Naive thymus-derived CD4-positive, alpha-beta T cell (primary cell): ENCODE data around the gene KIAA1671. TPM values are rescaled to one million over a fixed set of nuclear protein-coding genes. Genes with fewer than 3 reads are reported as not detected.
"Not testable (repeated sequence)": the region's sequence is repeated elsewhere in the genome, so short reads cannot be mapped to it uniquely, and the experiment has no call there.

Experiments used
- ATAC-seq: fragments of 150-1000 bp; cut with Tn5 transposase; 2 replicates; pipeline ENCODE4 v1.10.0; 2021; ENCODE audit warnings: mild to moderate bottlenecking, moderate library complexity
- CTCF ChIA-PET: fragments of 350-600 bp; sonication (Branson Sonifier 250); formaldehyde crosslinking; loops from one replicate; lab custom pipeline; 2021; ENCODE audit warnings: antibody characterized with exemption; lab: Charles Lee
- POLR2A ChIA-PET: fragments of 350-600 bp; sonication (Branson Sonifier 250); formaldehyde crosslinking; loops from one replicate; lab custom pipeline; 2021; ENCODE audit warnings: antibody characterized with exemption, inconsistent platforms; lab: Charles Lee
- DNase-seq, 9 donors: peaks; one replicate each; pipeline versions ENCODE4 v3.0.0 to v3.0.0-alpha.2; 2020 to 2022; ENCODE audit warnings: mixed read lengths in 1 of 9
- H3K27ac ChIP-seq: one replicate; pipeline ENCODE4 v1.7.0; 2013; ENCODE audit warnings: mild to moderate bottlenecking, low read depth, low read length, moderate library complexity
- H3K27me3 ChIP-seq, 2 donors: one replicate each; pipeline ENCODE4 v1.7.0; 2013; ENCODE audit warnings: low read length in 2 of 2, mild to moderate bottlenecking in 2 of 2, moderate library complexity in 2 of 2; ENCODE audit not compliant: control insufficient read depth in 2 of 2, insufficient read depth in 2 of 2
- H3K36me3 ChIP-seq, 3 experiments: 1 replicate in 2 of 3; 2 replicates in 1 of 3; pipeline ENCODE4 v1.7.0; 2013; ENCODE audit warnings: low read length in 3 of 3, mild to moderate bottlenecking in 3 of 3, moderate library complexity in 1 of 3; ENCODE audit not compliant: insufficient read depth in 3 of 3, control insufficient read depth in 2 of 3
- H3K4me1 ChIP-seq, 2 donors: one replicate each; pipeline ENCODE4 v1.7.0; 2013; ENCODE audit warnings: low read length in 2 of 2, mild to moderate bottlenecking in 2 of 2, moderate library complexity in 1 of 2; ENCODE audit not compliant: control insufficient read depth in 2 of 2, insufficient read depth in 2 of 2
- H3K4me3 ChIP-seq: 2 replicates; pipeline ENCODE4 v1.7.0; 2013; ENCODE audit warnings: mild to moderate bottlenecking, low read length
- H3K9me3 ChIP-seq, 3 experiments: 1 replicate in 2 of 3; 2 replicates in 1 of 3; pipeline ENCODE4 v1.7.0; 2013; ENCODE audit warnings: low read length in 3 of 3; ENCODE audit not compliant: control insufficient read depth in 2 of 3
- H3K27ac Mint-ChIP-seq, 9 donors: one replicate each; pipeline ENCODE4 v1.8.0; 2020 to 2022; ENCODE audit warnings: mixed read lengths in 9 of 9, mild to moderate bottlenecking in 8 of 9, moderate library complexity in 5 of 9, inconsistent platforms in 2 of 9
- H3K27me3 Mint-ChIP-seq, 5 donors: one replicate each; pipeline ENCODE4 v1.8.0; 2021 to 2022; ENCODE audit warnings: mixed read lengths in 5 of 5, mild to moderate bottlenecking in 1 of 5
- H3K36me3 Mint-ChIP-seq, 5 donors: one replicate each; pipeline ENCODE4 v1.8.0; 2020 to 2022; ENCODE audit warnings: mixed read lengths in 5 of 5, mild to moderate bottlenecking in 3 of 5, inconsistent platforms in 1 of 5
- H3K4me1 Mint-ChIP-seq, 7 donors: one replicate each; pipeline ENCODE4 v1.8.0; 2020 to 2022; ENCODE audit warnings: mixed read lengths in 7 of 7, mild to moderate bottlenecking in 3 of 7, inconsistent platforms in 1 of 7
- H3K4me3 Mint-ChIP-seq, 10 donors: one replicate each; pipeline ENCODE4 v1.8.0; 2020 to 2022; ENCODE audit warnings: mild to moderate bottlenecking in 10 of 10, mixed read lengths in 10 of 10, moderate library complexity in 6 of 10, inconsistent platforms in 2 of 10
- H3K9me3 Mint-ChIP-seq, 11 donors: one replicate each; pipeline ENCODE4 v1.8.0; 2020 to 2022; ENCODE audit warnings: mixed read lengths in 11 of 11, mild to moderate bottlenecking in 4 of 11, inconsistent platforms in 1 of 11, moderate library complexity in 1 of 11
- intact Hi-C, 2 donors: fragments of 100-400 bp; cut with micrococcal nuclease; formaldehyde crosslinking; loops; one replicate each; pipeline ENCODE4 v1.15.1; 2023
- polyA plus RNA-seq, 2 donors: library from polyadenylated mRNA; unstranded; fragments of 300-500 nt; fragmentation: Illumina TruSeq; gene quantifications; one replicate each; pipeline ENCODE4 v1.2.3, GENCODE V29; 2021
- total RNA-seq, 6 experiments: library from RNA in 5 of 6; stranded (reverse) in 5 of 6; gene quantifications; 1 replicate in 5 of 6; 2 replicates in 1 of 6; pipeline ENCODE4 v1.2.3 and lab custom pipeline; 2021 to 2026

Gene KIAA1671
- total and polyA plus RNA-seq, 7 experiments from 2014 or later, result 0.47 to 19.0 (median 4.2) TPM

DNA sequence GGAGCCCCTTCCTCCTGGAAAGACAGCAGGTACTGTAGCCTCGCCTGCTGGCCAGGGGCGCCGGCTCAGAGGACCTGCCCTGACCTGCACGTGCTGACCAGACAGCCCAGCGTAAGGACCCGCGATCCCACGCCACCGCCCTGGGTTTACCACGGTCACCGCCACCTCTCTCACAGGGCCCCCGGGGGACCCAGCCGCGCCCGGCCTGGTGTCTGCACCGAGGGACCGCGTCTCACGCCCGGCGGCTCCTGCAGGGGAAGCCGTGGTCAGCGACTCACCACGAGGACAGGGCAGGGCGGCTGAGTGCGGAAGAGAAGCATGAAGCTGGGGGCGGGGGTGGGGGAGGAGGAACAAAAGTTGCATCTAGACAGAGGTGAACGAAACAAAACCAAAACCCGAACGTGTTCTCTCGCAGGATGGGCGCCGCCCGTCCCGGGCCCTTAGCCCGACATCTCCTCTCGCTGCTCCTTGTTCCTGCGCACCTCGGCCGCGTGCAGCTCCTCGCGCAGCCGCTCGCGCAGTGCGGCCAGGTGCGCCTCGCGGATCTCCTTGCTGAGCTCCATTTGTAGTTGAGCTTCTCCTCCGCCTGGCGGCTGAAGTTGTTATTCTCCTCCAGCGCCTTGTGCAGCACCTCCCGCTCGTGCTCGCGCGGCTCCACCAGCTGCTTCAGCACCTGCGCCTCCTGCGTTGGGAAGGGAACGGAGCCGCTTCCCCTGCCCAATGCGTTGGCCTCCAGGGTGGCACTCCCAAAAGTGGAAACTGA lies 226.5 kb downstream of the KIAA1671 start:
- H3K9me3 Mint-ChIP-seq, H3K4me1 Mint-ChIP-seq, H3K9me3 ChIP-seq, CTCF ChIA-PET, H3K4me3 ChIP-seq, H3K27ac ChIP-seq, intact Hi-C loops, H3K4me3 Mint-ChIP-seq, H3K4me1 ChIP-seq, H3K27me3 ChIP-seq, H3K27me3 Mint-ChIP-seq, H3K27ac Mint-ChIP-seq, POLR2A ChIA-PET, DNase-seq: not testable (repeated sequence)
- peaks cover 7 to 51% (median 28%) of the 10 kb centered on the region in 5 donors for H3K36me3 Mint-ChIP-seq
- peaks cover 0 to 23% (median 0%) of the 10 kb centered on the region in 3 experiments for H3K36me3 ChIP-seq
- peak; percentile 75 for ATAC-seq

DNA sequence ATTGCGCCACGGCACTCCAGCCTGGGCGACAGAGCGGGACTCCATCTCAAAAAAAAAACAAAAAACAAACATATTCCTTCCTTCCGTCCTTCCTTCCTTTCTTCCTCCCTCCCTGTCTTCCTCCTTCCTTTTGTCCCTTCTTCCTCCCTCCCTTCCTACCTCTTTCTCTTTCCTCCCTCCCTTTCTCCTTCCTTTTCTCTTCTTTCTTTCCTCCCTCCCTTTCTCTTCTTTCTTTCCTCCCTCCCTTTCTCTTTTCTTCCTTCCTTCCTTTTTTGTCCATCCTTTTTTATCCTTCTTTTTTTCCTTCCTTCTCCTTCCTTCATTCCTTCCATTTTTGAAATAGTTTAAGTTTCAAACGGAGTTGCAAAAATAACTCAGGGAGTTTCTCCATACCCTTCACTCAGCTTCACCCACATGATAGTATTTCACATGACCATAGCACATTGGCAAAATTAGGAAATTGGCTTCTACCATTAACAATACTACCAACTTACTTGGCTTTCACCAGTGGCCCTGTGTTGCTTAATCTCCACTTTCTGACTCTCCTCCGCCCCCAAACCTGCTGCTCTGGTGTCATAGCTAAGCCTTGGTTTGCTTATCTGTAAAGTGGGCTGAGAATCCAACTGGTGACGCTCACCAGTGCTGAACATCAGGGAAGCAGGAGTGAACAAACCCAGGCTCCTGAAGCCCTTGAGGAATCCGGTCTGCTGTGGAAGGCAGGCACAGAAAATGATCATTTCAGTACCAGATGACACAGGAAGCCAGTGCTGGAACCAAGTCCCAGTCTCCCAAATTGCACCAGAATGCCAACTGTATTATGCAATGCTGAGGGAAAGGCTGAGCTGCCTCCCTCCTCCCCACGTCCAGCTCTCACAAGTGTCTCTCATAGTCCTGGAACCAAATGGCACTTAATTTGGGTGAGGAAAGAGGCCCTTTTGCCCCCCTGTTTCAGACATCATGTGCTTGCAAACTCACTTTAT lies 229.9 kb downstream of the KIAA1671 start:
- no peaks in the 10 kb centered on the region for H3K4me1 Mint-ChIP-seq
- H3K27me3 Mint-ChIP-seq, result no peaks in the 10 kb centered on the region
- ChIA-PET POLR2A (no interaction called here), CTCF (no interaction called here)
- peaks cover 0 to 7% (median 0%) of the 10 kb centered on the region in 3 experiments for H3K36me3 ChIP-seq
- H3K36me3 Mint-ChIP-seq, result peaks cover 4 to 48% (median 20%) of the 10 kb centered on the region in 5 donors
- H3K9me3 Mint-ChIP-seq, result peaks cover 0 to 8% (median 3%) of the 10 kb centered on the region in 11 donors
- no peak overlapping the region for H3K4me3 Mint-ChIP-seq
- peaks cover 0 to 6% (median 0%) of the 10 kb centered on the region in 3 experiments for H3K9me3 ChIP-seq
- DNase-seq (no peak), ATAC-seq (no peak)
- no peak overlapping the region for H3K27ac ChIP-seq
- no peak overlapping the region for H3K4me3 ChIP-seq
- H3K27ac Mint-ChIP-seq, result no peak overlapping the region
- no peaks in the 10 kb centered on the region for H3K4me1 ChIP-seq
- no peaks in the 10 kb centered on the region for H3K27me3 ChIP-seq
- intact Hi-C loops, result no loop called here

DNA sequence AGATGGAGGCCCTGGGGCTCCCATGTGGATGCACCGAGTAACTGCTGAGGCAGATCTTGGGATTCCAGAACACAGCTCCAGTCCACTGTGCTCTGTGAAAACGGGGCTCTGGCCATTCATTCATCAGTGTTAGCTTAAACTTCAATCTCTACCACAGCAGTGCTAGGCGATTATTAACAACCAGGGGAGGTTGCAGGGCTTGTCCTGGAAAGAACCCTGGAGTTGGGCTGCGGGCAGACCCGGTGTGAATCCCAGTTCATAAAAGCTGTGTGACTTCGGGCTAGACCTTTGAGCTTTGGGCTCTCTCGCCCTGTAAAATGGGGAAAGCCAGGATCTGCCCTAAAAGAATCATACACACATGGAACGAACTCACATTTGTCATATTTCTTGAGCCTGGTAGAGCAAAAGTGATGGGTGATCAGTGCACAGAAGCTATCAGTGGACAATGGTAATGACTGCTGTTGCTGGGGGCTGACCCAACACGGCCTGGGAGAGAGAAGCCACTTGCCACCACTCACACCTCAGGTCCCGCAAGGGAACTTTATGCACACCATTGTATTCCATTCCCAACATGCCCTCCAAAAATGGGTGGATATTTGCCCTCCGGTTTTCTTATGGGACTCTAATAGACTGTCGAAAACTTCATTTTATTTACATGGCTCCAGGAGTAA lies 231.6 kb downstream of the KIAA1671 start:
- no peak overlapping the region for H3K4me3 Mint-ChIP-seq

DNA sequence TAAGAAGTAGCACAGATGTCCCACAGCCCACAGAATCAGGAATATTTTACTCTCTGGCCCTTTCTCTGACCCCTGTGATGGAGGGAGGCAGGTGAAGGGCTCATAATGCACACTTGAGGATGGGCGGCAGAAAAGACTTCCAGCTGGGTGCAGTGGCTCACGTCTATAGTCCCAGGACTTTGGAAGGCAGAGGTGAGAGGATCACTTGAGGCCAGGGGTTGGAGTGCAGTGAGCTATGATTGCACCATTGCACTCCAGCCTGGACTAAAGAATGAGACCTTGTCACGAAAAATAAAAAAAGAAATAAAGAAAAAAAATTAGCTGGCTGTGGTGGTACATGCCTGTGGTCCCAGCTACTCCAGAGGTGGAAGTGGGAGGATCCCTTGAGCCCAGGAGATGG lies 233.6 kb downstream of the KIAA1671 start:
- H3K9me3 ChIP-seq, result no peaks in the 10 kb centered on the region
- H3K27me3 ChIP-seq, result no peaks in the 10 kb centered on the region
- no peaks in the 10 kb centered on the region for H3K27me3 Mint-ChIP-seq
- H3K4me1 Mint-ChIP-seq, result no peaks in the 10 kb centered on the region
- peaks cover 4 to 50% (median 15%) of the 10 kb centered on the region in 5 donors for H3K36me3 Mint-ChIP-seq
- intact Hi-C loops, result no loop called here
- no peak overlapping the region for H3K4me3 ChIP-seq
- ChIA-PET CTCF (interaction anchor here (0.6 to 1.7 kb wide), 3 partner anchors 9 to 404 kb away, joined by 3 to 6 read pairs (median 5); no protein-coding TSS in a partner anchor), POLR2A (no interaction called here)
- no peak overlapping the region for H3K27ac ChIP-seq
- no peaks in the 10 kb centered on the region for H3K9me3 Mint-ChIP-seq
- DNase-seq, result no peak
- ATAC-seq, result no peak
- no peaks in the 10 kb centered on the region for H3K4me1 ChIP-seq
- H3K27ac Mint-ChIP-seq, result no peak overlapping the region
- peaks cover 0 to 14% (median 0%) of the 10 kb centered on the region in 3 experiments for H3K36me3 ChIP-seq
- no peak overlapping the region for H3K4me3 Mint-ChIP-seq

More for the DNA sequence above, 231.6 kb downstream of the KIAA1671 start:
- H3K4me3 ChIP-seq, result no peak overlapping the region
- H3K27ac Mint-ChIP-seq, result no peak overlapping the region
- ATAC-seq, result no peak
- ChIA-PET CTCF (no interaction called here), POLR2A (no interaction called here)
- no peaks in the 10 kb centered on the region for H3K27me3 Mint-ChIP-seq
- H3K4me1 ChIP-seq, result no peaks in the 10 kb centered on the region
- H3K36me3 ChIP-seq, result peaks cover 0 to 7% (median 0%) of the 10 kb centered on the region in 3 experiments
- peaks cover 0 to 8% (median 3%) of the 10 kb centered on the region in 11 donors for H3K9me3 Mint-ChIP-seq
- intact Hi-C loops, result no loop called here
- H3K27ac ChIP-seq, result no peak overlapping the region
- H3K9me3 ChIP-seq, result peaks cover 0 to 6% (median 0%) of the 10 kb centered on the region in 3 experiments
- DNase-seq, result no peak
- no peaks in the 10 kb centered on the region for H3K27me3 ChIP-seq
- peaks cover 4 to 51% (median 22%) of the 10 kb centered on the region in 5 donors for H3K36me3 Mint-ChIP-seq
- H3K4me1 Mint-ChIP-seq, result no peaks in the 10 kb centered on the region

DNA sequence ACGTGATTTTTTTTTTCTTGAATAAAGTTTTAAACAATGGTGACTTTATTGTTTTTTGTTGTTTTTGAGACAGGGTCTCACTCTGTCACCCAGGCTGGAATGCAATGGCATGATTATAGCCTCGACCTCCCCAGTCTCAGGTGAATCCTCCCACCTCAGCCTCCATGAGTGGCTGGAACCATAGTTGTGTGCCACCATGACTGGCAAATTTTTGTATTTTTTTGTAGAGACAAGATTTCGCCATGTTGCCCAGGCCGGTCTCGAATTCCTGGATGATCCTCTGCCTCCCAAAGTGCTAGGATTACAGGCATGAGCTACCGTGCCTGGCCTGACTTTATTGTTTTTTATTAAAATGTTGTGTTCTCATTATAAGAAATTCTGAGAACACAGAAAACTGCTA lies 235.0 kb downstream of the KIAA1671 start:
- H3K4me3 ChIP-seq, result no peak overlapping the region
- Mint-ChIP-seq H3K4me1 (no peaks in the 10 kb centered on the region), H3K36me3 (peaks cover under 1 to 44% (median 9%) of the 10 kb centered on the region in 5 donors), H3K27me3 (no peaks in the 10 kb centered on the region), H3K9me3 (no peaks in the 10 kb centered on the region), H3K4me3 (no peak overlapping the region), H3K27ac (no peak overlapping the region)
- H3K36me3 ChIP-seq, result peaks cover 0 to 14% (median 0%) of the 10 kb centered on the region in 3 experiments
- no peak for DNase-seq
- no peak for ATAC-seq
- intact Hi-C loops, result no loop called here
- H3K4me1 ChIP-seq, result no peaks in the 10 kb centered on the region
- H3K9me3 ChIP-seq, result no peaks in the 10 kb centered on the region
- no peak overlapping the region for H3K27ac ChIP-seq
- H3K27me3 ChIP-seq, result no peaks in the 10 kb centered on the region
- POLR2A ChIA-PET, result no interaction called here
- CTCF ChIA-PET, result interaction anchor here (1.7 kb wide), 1 partner anchor 7 kb away, joined by 5 read pairs; no protein-coding TSS in a partner anchor

DNA sequence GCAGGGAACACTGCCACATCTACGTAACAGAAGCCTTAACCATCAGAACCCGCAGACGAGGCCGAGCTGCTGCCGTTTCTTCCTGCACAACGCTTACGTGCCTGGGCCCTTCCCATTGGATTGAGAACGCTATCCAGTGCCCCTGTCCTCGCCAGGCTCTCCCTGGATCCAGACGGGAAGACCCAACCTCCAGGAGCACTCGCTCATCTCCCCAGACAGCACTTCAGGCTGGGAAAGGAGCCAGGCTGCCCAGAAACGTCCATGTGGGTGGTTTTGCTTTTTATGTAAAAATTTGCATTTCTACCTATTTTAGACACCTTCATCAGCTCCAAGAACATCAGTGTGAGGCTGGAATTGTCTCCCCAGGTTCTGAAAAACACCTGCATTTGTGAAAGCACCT lies 239.9 kb downstream of the KIAA1671 start:
- peaks cover 9 to 48% (median 19%) of the 10 kb centered on the region in 5 donors for H3K36me3 Mint-ChIP-seq
- Histone ChIP-seq H3K36me3 (peaks cover 0 to 7% (median 0%) of the 10 kb centered on the region in 3 experiments), H3K4me3 (no peak overlapping the region), H3K27ac (no peak overlapping the region), H3K4me1 (no peaks in the 10 kb centered on the region), H3K9me3 (no peaks in the 10 kb centered on the region), H3K27me3 (no peaks in the 10 kb centered on the region)
- no peak overlapping the region for H3K4me3 Mint-ChIP-seq
- ChIA-PET POLR2A (no interaction called here), CTCF (no interaction called here)
- no peaks in the 10 kb centered on the region for H3K9me3 Mint-ChIP-seq
- H3K27me3 Mint-ChIP-seq, result no peaks in the 10 kb centered on the region
- DNase-seq, result no peak
- ATAC-seq, result no peak
- intact Hi-C loops, result no loop called here
- H3K27ac Mint-ChIP-seq, result no peak overlapping the region
- no peaks in the 10 kb centered on the region for H3K4me1 Mint-ChIP-seq
